Panc1 (cell line): ENCODE measurements around the gene NEK7. TPM values are rescaled to one million over a fixed set of nuclear protein-coding genes. Genes with fewer than 3 reads are reported as not detected.

Experiments used
- ATAC-seq: fragments of 200-7000 bp; cut with Tn5 transposase; 2 replicates; pipeline ENCODE4 v1.9.1; 2020; ENCODE audit warnings: mild to moderate bottlenecking, moderate library complexity
- BruUV-seq: library from RNA; stranded (reverse); fragments of 400-500 nt; replicated peaks from 2 replicates; lab custom pipeline; 2021; lab: Mats Ljungman, UMichigan
- CTCF ChIA-PET: fragments of 300-600 bp; sonication (Branson Sonifier 250); formaldehyde crosslinking; loops from one replicate; lab custom pipeline; 2022; ENCODE audit warnings: antibody characterized with exemption; lab: Charles Lee
- POLR2A ChIA-PET: fragments of 300-600 bp; sonication (Branson Sonifier 250); formaldehyde crosslinking; loops from one replicate; lab custom pipeline; 2022; ENCODE audit warnings: antibody characterized with exemption; lab: Charles Lee
- DNase-seq: peaks from one replicate; pipeline ENCODE4 v3.0.0-alpha.2; 2010; ENCODE audit warnings: low read depth, low spot score
- H3K27ac ChIP-seq: 2 replicates; pipeline ENCODE4 v1.5.1; 2011; ENCODE audit warnings: mild to moderate bottlenecking, low read length, inconsistent platforms
- H3K27me3 ChIP-seq: fragments of 200-500 bp; sonication (Bioruptor generic); 2 replicates; pipeline ENCODE4 v1.6.0; 2014; ENCODE audit warnings: low read length, inconsistent platforms; ENCODE audit not compliant: control insufficient read depth, insufficient read depth
- H3K36me3 ChIP-seq: fragments of 200-500 bp; sonication (Bioruptor generic); 2 replicates; pipeline ENCODE4 v1.5.1; 2014; ENCODE audit warnings: inconsistent platforms, mild to moderate bottlenecking, low read length, moderate library complexity; ENCODE audit not compliant: control insufficient read depth, insufficient read depth
- H3K4me1 ChIP-seq: 2 replicates; pipeline ENCODE4 v1.5.1; 2011; ENCODE audit warnings: inconsistent platforms, mild to moderate bottlenecking, low read length, moderate library complexity; ENCODE audit not compliant: control insufficient read depth, insufficient read depth
- H3K4me3 ChIP-seq, 2 experiments: 2 replicates each; pipeline ENCODE4 v1.5.1; 2011 to 2012; ENCODE audit warnings: low read depth in 2 of 2, low read length in 2 of 2, mild to moderate bottlenecking in 2 of 2, inconsistent platforms in 1 of 2, moderate library complexity in 1 of 2
- H3K9me3 ChIP-seq: fragments of 200-500 bp; sonication (Bioruptor generic); 2 replicates; pipeline ENCODE4 v1.5.1; 2014; ENCODE audit warnings: low read depth, mild to moderate bottlenecking, inconsistent platforms, low read length, moderate library complexity; ENCODE audit not compliant: control insufficient read depth, insufficient read depth
- POLR2AphosphoS5 ChIP-seq: IDR thresholded peaks from 2 replicates; pipeline ENCODE4 v1.6.1; 2012; ENCODE audit warnings: mild to moderate bottlenecking, low read depth, low read length, moderate library complexity
- SIN3A ChIP-seq: IDR thresholded peaks from 2 replicates; pipeline ENCODE4 v1.6.1; 2012; ENCODE audit warnings: low read depth, mild to moderate bottlenecking, low read length, moderate library complexity, borderline replicate concordance; ENCODE audit not compliant: insufficient read depth
- TCF7L2 ChIP-seq: IDR thresholded peaks from 2 replicates; pipeline ENCODE4 v1.6.1; 2011; ENCODE audit warnings: mild to moderate bottlenecking, low read depth, low read length, inconsistent platforms
- in situ Hi-C: cut with HindIII; loops from 2 replicates; pipeline ENCODE4 v1.10.0; 2016; ENCODE audit warnings: low sequenced_read_pairs, low pct_unique_long_range_greater_than_20kb
- intact Hi-C: fragments of 100-400 bp; cut with micrococcal nuclease; formaldehyde crosslinking; loops from one replicate; pipeline ENCODE4 v1.10.0; 2022; ENCODE audit not compliant: unreplicated experiment
- total RNA-seq: library from RNA; stranded (reverse); gene quantifications from one replicate; pipeline ENCODE4 v1.2.1, GENCODE V29; 2021; ENCODE audit not compliant: unreplicated experiment
- TF ChIP-seq, protein P1 (sequence below): fragments of 450-650 bp; IDR thresholded peaks from 2 replicates; pipeline ENCODE4 v1.5.1; 2017; ENCODE audit warnings: mild to moderate bottlenecking
- TF ChIP-seq, protein P2 (sequence below), 2 experiments: IDR thresholded peaks; 2 replicates each; pipeline ENCODE4 v1.6.1; 2011 to 2012; ENCODE audit warnings: low read depth in 2 of 2, control low read depth in 1 of 2, low read length in 1 of 2, mild to moderate bottlenecking in 1 of 2, moderate library complexity in 1 of 2; ENCODE audit not compliant: insufficient read depth in 1 of 2

Gene NEK7
- total RNA-seq, 1 experiment from 2014 or later = 53.0 TPM

GRCh38 chr1:198132060-198132781 is 24.6 kb upstream of the NEK7 start:
- no peaks in the 10 kb centered on the region for H3K36me3 ChIP-seq
- H3K27ac ChIP-seq = no peak overlapping the region
- no peaks in the 10 kb centered on the region for H3K9me3 ChIP-seq
- BruUV-seq = no TSS peak
- no peaks in the 10 kb centered on the region for H3K27me3 ChIP-seq
- POLR2A ChIA-PET = no interaction called here
- H3K4me3 ChIP-seq = no peak overlapping the region
- TF ChIP-seq, protein P1, sequence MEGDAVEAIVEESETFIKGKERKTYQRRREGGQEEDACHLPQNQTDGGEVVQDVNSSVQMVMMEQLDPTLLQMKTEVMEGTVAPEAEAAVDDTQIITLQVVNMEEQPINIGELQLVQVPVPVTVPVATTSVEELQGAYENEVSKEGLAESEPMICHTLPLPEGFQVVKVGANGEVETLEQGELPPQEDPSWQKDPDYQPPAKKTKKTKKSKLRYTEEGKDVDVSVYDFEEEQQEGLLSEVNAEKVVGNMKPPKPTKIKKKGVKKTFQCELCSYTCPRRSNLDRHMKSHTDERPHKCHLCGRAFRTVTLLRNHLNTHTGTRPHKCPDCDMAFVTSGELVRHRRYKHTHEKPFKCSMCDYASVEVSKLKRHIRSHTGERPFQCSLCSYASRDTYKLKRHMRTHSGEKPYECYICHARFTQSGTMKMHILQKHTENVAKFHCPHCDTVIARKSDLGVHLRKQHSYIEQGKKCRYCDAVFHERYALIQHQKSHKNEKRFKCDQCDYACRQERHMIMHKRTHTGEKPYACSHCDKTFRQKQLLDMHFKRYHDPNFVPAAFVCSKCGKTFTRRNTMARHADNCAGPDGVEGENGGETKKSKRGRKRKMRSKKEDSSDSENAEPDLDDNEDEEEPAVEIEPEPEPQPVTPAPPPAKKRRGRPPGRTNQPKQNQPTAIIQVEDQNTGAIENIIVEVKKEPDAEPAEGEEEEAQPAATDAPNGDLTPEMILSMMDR = no peak
- TF ChIP-seq POLR2AphosphoS5 (no peak), TCF7L2 (no peak)
- ATAC-seq (no peak), DNase-seq (no peak)
- intact Hi-C loops = no loop called here
- in situ Hi-C loops = no loop called here
- H3K4me1 ChIP-seq = no peaks in the 10 kb centered on the region
- CTCF ChIA-PET = no interaction called here

- in situ Hi-C loops = no loop called here
- Histone ChIP-seq H3K4me1 (no peaks in the 10 kb centered on the region), H3K27me3 (no peaks in the 10 kb centered on the region), H3K27ac (no peak overlapping the region), H3K36me3 (no peaks in the 10 kb centered on the region), H3K9me3 (no peaks in the 10 kb centered on the region), H3K4me3 (no peak overlapping the region)
- TF ChIP-seq, protein P1 = no peak
- BruUV-seq = no TSS peak
- intact Hi-C loops = no loop called here
- ChIA-PET CTCF (no interaction called here), POLR2A (no interaction called here)
- ATAC-seq (no peak), DNase-seq (no peak)
These were observed 22.5 kb upstream of the NEK7 start for GRCh38 chr1:198134252-198134651.

DNA sequence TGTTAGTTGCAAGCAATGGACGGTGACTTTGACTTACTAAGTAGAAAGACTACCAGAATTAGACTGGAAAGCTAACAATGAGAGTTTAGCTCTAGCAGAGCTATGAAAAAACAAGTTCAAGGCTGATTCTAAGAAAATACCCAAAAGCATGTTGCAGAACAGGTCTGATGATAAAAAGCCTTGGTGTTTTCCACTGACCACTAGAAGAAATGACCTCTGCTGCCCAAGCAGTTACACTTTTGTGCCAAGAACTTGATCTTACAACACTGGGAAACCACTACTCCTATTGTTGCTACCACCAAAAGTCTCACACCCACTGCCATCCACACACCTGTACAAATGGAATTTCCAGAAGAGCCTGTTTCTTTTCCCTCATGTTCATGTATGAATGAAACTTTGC is 21.4 kb upstream of the NEK7 start:
- H3K4me3 ChIP-seq = no peak overlapping the region
- intact Hi-C loops (no loop called here), in situ Hi-C loops (no loop called here)
- no peaks in the 10 kb centered on the region for H3K36me3 ChIP-seq
- no peaks in the 10 kb centered on the region for H3K4me1 ChIP-seq
- ChIA-PET CTCF (no interaction called here), POLR2A (no interaction called here)
- ATAC-seq (no peak), DNase-seq (no peak)
- no peak overlapping the region for H3K27ac ChIP-seq
- H3K9me3 ChIP-seq = no peaks in the 10 kb centered on the region
- H3K27me3 ChIP-seq = no peaks in the 10 kb centered on the region
- TF ChIP-seq SIN3A (no peak), TCF7L2 (no peak), POLR2AphosphoS5 (no peak)
- TF ChIP-seq, protein P1 = no peak
- TF ChIP-seq, protein P2, sequence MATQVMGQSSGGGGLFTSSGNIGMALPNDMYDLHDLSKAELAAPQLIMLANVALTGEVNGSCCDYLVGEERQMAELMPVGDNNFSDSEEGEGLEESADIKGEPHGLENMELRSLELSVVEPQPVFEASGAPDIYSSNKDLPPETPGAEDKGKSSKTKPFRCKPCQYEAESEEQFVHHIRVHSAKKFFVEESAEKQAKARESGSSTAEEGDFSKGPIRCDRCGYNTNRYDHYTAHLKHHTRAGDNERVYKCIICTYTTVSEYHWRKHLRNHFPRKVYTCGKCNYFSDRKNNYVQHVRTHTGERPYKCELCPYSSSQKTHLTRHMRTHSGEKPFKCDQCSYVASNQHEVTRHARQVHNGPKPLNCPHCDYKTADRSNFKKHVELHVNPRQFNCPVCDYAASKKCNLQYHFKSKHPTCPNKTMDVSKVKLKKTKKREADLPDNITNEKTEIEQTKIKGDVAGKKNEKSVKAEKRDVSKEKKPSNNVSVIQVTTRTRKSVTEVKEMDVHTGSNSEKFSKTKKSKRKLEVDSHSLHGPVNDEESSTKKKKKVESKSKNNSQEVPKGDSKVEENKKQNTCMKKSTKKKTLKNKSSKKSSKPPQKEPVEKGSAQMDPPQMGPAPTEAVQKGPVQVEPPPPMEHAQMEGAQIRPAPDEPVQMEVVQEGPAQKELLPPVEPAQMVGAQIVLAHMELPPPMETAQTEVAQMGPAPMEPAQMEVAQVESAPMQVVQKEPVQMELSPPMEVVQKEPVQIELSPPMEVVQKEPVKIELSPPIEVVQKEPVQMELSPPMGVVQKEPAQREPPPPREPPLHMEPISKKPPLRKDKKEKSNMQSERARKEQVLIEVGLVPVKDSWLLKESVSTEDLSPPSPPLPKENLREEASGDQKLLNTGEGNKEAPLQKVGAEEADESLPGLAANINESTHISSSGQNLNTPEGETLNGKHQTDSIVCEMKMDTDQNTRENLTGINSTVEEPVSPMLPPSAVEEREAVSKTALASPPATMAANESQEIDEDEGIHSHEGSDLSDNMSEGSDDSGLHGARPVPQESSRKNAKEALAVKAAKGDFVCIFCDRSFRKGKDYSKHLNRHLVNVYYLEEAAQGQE (IDR thresholded peaks at IDR 0.05; ENCODE audit: insufficient read depth in 1 of 2, low read depth in 2 of 2, low read length in 1 of 2) = no peak
- BruUV-seq = no TSS peak
